ENCODE data around the gene ELL. TPM values are rescaled to one million over a fixed set of nuclear protein-coding genes. Genes with fewer than 3 reads are reported as not detected.

The ELL gene
- polyA plus RNA-seq, 1 experiment, result 2.7 TPM

GRCh38 chr19:18443831-18444230 lies 78.0 kb downstream of the ELL start:
- Histone ChIP-seq H3K27me3 (ENCODE audit: control insufficient read depth, insufficient read depth, low read length) (no peaks in the 10 kb centered on the region), H3K27ac (ENCODE audit: low read depth, low read length) (no peak overlapping the region), H3K4me3 (ENCODE audit: low read depth, low read length) (no peak overlapping the region), H3K9me3 (ENCODE audit: control insufficient read depth, insufficient read depth, low read length) (no peaks in the 10 kb centered on the region; the same call in 1 of the 2 replicates)
- DNase-seq (ENCODE audit: low read depth, low spot score), result no peak
- TF ChIP-seq, protein P1, sequence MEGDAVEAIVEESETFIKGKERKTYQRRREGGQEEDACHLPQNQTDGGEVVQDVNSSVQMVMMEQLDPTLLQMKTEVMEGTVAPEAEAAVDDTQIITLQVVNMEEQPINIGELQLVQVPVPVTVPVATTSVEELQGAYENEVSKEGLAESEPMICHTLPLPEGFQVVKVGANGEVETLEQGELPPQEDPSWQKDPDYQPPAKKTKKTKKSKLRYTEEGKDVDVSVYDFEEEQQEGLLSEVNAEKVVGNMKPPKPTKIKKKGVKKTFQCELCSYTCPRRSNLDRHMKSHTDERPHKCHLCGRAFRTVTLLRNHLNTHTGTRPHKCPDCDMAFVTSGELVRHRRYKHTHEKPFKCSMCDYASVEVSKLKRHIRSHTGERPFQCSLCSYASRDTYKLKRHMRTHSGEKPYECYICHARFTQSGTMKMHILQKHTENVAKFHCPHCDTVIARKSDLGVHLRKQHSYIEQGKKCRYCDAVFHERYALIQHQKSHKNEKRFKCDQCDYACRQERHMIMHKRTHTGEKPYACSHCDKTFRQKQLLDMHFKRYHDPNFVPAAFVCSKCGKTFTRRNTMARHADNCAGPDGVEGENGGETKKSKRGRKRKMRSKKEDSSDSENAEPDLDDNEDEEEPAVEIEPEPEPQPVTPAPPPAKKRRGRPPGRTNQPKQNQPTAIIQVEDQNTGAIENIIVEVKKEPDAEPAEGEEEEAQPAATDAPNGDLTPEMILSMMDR (IDR thresholded peaks at IDR 0.05; ENCODE audit: low read depth, low read length), result no peak
- POLR2A ChIA-PET, result no interaction called here
- CTCF ChIA-PET, result no interaction called here

DNA sequence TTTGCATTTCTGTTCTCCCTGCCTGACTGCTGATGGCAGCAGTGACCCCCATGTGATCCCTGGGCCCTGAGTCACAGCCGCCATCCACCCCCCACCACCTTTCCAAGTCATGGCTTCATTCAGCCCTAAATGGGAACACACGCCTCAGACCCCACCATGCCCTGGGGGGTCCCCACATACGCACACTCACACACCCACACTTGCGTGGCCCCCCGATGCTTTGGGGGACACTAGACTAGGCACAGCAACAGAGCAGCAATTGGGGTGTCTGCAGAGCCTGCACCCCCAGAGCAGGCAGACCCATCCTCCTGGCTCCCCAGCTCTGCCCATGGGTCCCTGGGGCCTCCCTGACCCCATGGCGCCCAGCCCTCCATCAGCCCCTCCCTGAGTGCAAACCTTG lies 78.5 kb downstream of the ELL start:
- ChIA-PET CTCF (no interaction called here), POLR2A (no interaction called here)
- DNase-seq (ENCODE audit: low read depth, low spot score), result no peak
- TF ChIP-seq, protein P1 (IDR thresholded peaks at IDR 0.05; ENCODE audit: low read depth, low read length), result no peak
- no peak overlapping the region for H3K27ac ChIP-seq (ENCODE audit: low read depth, low read length)
- no peaks in the 10 kb centered on the region; the same call in 1 of the 2 replicates for H3K9me3 ChIP-seq (ENCODE audit: control insufficient read depth, insufficient read depth, low read length)
- no peak overlapping the region for H3K4me3 ChIP-seq (ENCODE audit: low read depth, low read length)
- H3K27me3 ChIP-seq (ENCODE audit: control insufficient read depth, insufficient read depth, low read length), result no peaks in the 10 kb centered on the region

GRCh38 chr19:18442941-18443340 lies 78.9 kb downstream of the ELL start:
- CTCF ChIA-PET, result no interaction called here
- no peaks in the 10 kb centered on the region for H3K27me3 ChIP-seq (ENCODE audit: control insufficient read depth, insufficient read depth, low read length)

DNA sequence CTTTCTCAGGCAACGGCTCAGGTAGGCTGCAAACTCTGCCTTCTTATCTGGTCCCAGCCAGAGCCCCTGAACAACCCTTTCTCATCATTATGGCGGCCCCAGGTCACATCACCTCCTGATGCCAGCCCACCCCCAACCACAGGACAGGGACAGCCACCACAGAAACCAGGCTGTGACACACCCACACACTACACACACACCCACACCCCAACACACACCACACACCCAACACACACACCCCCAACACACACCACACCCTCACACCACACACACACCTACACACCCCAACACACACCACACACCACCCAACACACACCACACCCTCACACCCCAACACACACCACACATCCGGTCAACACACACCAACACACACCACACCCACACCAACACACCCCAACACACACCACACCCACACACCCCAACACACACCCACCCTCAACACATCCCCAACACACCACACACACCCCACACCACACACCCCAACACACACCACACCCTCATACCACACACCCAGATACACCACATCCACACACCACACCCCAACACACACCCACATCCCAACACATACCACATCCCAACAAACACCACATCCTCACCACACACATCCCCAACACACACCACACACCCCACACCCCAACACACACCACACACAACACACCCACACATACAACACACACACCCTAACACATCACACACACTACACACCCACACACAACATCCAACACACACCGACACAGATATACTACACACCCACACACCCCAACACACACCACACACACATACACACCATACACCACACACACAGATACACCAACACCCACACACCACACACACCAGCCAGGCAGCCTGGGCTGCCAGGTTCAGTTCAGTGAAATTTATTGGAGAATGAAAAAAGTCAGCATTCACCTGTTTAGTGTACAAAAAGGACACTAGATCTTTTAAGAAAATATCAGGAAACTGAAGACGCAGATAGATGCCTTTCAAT lies 79.8 kb downstream of the ELL start:
- no peak for DNase-seq (ENCODE audit: low read depth, low spot score)
- H3K27ac ChIP-seq (ENCODE audit: low read depth, low read length), result no peak overlapping the region
- TF ChIP-seq, protein P1 (IDR thresholded peaks at IDR 0.05; ENCODE audit: low read depth, low read length), result no peak
- CTCF ChIA-PET, result no interaction called here
- H3K27me3 ChIP-seq (ENCODE audit: control insufficient read depth, insufficient read depth, low read length), result no peaks in the 10 kb centered on the region
- H3K9me3 ChIP-seq (ENCODE audit: control insufficient read depth, insufficient read depth, low read length), result no peaks in the 10 kb centered on the region; the same call in 1 of the 2 replicates
- POLR2A ChIA-PET, result no interaction called here
- no peak overlapping the region for H3K4me3 ChIP-seq (ENCODE audit: low read depth, low read length)

More at GRCh38 chr19:18442941-18443340, 78.9 kb downstream of the ELL start:
- TF ChIP-seq, protein P1 (IDR thresholded peaks at IDR 0.05; ENCODE audit: low read depth, low read length), result no peak
- DNase-seq (ENCODE audit: low read depth, low spot score), result no peak
- no peak overlapping the region for H3K27ac ChIP-seq (ENCODE audit: low read depth, low read length)
- H3K4me3 ChIP-seq (ENCODE audit: low read depth, low read length), result no peak overlapping the region
- no peaks in the 10 kb centered on the region; the same call in 1 of the 2 replicates for H3K9me3 ChIP-seq (ENCODE audit: control insufficient read depth, insufficient read depth, low read length)
- POLR2A ChIA-PET, result no interaction called here
